ENCODE results near the gene IGFBPL1. TPM values are rescaled to one million over a fixed set of nuclear protein-coding genes. Genes with fewer than 3 reads are reported as not detected.
"Not testable (repeated sequence)": the region's sequence is repeated elsewhere in the genome, so short reads cannot be mapped to it uniquely, and the experiment has no call there.

The IGFBPL1 gene, protein sequence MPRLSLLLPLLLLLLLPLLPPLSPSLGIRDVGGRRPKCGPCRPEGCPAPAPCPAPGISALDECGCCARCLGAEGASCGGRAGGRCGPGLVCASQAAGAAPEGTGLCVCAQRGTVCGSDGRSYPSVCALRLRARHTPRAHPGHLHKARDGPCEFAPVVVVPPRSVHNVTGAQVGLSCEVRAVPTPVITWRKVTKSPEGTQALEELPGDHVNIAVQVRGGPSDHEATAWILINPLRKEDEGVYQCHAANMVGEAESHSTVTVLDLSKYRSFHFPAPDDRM
- polyA plus RNA-seq (2013, experiment 1 of 2; ENCODE audit: insufficient read length): 2.8 TPM
- polyA plus RNA-seq (2013, experiment 2 of 2; ENCODE audit: insufficient read length): 1.6 TPM

DNA sequence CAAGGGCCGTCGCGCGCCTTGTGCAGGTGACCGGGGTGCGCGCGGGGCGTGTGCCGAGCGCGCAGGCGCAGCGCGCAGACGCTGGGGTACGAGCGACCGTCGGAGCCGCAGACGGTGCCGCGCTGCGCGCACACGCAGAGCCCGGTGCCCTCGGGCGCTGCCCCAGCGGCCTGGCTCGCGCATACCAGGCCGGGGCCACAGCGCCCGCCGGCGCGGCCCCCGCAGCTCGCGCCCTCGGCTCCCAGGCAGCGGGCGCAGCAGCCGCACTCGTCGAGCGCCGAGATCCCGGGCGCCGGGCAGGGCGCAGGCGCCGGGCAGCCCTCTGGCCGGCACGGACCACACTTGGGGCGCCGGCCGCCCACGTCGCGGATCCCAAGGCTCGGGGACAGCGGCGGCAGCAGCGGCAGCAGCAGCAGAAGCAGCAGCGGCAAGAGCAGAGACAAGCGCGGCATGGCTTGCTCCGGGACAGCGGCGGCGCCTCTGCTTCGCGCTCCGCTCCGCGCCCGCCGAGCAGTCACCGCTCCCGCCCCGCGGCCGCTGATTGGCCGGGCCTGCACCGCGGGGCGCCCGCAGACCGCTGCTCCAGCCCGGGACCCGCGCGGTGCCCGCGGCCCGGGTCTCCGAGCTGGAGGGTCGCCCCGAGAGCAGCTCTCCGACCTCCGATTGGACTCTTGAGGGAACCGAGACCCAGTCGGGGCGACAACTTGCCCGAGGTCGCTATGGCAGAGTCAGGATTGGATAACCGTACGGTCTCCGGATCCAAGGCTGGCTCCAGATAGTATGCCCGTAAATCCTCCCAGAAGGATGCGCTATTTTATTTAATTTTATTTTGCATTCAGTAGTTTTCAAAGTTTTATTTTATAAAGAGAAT, at the start of gene IGFBPL1:
Gene IGFBPL1 (minus strand): TSS at position 482 of the 871 bp plus-strand sequence. CDS start 30 bp downstream, at position 452.
- DNase-seq: peak; percentile 44

DNA sequence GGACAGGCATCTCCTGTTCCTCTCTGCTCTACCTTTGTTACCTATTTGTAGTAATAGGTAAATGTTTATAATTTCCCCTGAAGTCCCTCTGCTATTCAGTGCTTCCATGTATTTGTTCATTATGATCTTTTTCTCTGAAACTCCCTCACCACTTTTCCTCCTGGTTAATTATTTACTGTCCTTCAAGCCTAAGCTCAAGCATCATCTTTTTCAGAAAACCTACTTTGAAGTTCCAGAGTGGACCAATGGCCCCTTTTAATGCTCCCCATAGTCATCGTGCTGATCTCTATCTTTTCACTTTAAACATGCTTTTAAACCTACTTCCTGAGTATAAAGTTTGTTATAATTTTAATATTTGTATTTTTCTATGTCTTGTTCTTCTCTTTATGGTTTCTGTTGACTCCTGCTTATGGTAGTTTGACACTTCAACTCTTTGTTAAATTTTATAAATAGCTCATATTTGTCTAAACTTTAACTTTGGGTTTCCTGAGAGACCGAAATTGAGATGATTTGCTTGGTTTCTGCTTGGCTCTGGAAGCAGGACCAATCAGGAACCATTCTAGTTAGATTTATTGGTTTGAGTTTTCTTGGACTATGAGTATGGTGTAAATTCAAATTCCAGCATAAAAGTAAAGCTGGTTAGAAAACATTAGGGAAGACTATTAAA, 48.5 kb upstream of the IGFBPL1 start:
- DNase-seq: not testable (repeated sequence)

DNA sequence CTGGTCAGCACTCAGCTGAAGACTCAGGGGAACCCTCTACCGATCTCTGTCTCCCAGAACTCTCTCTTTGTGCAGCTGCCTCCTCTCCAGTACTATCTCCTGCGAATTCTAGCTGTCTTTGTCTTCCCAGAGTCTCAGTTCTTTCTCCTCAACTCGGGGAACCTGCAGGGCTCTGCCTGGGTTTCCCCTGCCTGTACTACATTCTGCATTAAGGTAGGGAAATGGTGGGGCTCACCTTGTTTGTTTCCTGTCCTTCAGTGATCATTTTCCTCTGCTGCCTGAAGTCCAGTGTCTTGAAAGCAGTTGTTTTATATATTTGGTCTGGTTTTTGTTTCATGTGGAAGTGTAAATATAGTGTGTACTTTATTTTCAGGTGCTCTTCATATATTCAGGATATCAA, 43.1 kb upstream of the IGFBPL1 start:
- DNase-seq: no peak

DNA sequence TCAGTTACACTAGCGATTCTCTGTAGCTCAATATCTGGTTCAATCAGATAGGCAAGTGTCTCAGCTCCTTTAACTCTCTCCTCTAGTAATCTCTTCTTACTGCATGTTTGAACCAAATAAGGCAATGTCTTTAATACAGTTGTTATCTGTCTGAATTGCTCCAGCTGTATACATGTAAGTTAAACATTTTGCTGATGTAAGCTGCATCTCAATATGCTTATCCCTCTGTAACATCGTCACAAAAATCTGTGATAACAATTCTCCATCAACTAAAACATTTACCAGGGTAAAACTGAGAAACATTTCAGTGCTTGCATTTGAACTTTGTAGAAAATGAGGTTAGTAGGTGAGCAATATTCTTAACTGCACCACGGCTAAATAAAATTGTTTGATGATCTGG, 29.6 kb upstream of the IGFBPL1 start:
- DNase-seq: no peak

DNA sequence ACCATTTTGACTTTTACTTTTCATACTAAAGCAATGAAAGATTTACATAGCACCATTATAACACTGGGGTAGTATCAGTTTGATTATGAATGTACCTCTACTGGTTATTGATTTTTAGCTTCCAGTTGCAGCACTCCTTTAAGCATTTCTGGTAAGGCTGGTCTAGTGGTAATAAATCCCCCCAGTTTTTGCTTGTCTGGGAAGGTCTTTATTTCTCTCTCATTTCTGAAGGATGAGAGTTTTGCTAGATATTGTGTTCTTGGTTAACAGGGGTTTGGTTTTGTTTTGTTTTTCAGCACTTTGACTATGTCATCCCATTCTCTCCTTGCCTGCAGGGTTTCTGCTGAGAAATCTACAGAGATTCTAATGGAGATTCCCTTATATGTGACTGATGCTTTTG, 26.9 kb upstream of the IGFBPL1 start:
- no peak for DNase-seq

DNA sequence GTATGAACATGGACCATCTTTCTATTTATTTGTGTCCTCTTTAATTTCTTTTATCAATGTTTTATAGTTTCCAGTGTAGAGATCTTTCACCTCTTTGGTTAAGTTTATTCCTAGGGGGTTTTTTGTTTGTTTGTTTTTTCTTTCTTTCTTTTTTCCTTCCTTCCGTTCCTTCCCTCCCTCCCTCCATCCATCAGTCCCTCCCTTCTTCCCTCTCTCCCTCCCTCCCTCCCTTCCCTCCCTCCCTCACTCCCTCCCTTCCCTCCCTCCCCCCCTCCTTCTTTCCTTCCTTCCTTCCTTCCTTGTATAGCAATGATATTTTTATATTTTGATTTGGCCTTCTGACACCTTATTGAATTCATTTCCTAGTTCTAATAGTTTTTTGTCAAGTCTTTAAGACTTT, 23.4 kb upstream of the IGFBPL1 start:
- no peak for DNase-seq

DNA sequence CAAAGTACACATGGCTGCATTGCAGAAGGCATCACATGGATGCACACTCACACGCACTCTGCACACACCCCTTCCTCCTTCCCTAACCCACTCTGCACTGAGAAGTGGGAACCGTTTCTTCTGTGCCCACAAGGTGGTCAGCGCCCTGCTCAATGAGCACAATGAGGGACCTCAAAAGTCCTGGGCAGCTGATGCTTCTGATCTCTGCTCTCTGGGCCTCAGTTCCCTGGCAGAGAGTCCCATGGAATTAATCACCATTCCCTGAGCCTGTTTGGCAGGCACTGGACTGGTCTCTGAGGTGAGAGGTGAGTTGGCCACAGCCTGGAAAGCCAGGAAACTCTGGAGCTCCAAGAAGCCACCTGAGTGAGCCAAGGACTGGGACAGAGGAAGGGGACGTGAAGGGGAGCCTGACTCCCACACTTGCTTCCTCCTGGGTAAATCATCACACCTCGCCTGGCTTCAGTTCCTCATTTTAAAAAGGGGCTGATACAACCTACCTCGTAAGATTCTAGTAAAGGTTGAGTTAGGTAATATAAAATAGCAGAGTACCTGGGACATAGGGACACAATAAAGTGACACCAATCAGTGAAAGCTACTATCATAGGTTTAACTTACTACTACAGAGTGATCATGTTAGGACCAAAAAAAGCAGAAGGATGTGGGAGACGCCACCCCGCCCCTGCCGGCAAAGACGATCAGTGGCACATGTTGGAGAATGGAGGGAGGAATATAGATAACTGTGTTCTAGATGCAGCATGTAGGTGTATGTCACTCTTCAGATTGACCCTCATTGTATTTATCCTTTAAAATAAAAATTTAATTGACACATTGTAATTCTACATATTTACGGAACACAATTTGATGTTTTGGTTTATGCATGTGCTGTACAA, 21.1 kb upstream of the IGFBPL1 start:
- DNase-seq: no peak

DNA sequence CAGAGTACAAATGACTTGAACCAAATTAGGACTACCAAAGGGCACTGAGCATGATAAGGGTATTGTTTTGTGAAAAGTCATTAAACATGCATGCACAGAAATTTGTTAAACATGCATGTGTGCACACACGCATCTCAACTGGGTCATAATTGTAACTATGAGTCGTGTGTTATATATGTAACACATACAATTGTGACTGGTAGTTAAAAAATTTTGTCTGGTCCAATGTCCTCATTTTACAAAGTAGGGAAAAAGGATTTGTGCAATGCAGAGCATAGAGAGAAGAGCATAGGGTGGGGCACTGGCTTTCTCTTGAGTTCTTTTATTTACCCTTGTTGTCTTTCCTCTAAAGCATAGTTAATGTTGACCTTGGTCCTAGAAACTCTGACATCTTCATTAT, 19.3 kb upstream of the IGFBPL1 start:
- peak; percentile 50 for DNase-seq

DNA sequence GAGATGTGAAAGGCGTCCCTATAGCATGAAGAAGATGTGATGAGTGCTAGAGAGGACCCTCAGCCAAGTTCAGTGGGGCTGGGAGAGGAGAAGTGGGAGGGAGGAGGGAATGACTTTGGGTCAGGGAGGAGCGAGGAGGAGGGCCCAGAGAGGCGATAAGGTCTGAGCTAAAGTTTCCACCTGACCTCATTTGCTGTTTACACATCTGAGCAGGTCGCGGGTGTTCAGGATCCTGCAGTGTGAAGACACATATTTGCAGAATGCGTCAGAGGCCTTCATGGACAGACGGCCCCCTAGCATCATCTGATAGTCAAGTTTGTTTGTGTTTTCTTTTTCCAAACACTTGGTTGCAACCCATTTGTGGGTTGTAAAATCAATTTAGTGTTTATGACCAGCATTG, 18.9 kb upstream of the IGFBPL1 start:
- DNase-seq: peak; percentile 59

DNA sequence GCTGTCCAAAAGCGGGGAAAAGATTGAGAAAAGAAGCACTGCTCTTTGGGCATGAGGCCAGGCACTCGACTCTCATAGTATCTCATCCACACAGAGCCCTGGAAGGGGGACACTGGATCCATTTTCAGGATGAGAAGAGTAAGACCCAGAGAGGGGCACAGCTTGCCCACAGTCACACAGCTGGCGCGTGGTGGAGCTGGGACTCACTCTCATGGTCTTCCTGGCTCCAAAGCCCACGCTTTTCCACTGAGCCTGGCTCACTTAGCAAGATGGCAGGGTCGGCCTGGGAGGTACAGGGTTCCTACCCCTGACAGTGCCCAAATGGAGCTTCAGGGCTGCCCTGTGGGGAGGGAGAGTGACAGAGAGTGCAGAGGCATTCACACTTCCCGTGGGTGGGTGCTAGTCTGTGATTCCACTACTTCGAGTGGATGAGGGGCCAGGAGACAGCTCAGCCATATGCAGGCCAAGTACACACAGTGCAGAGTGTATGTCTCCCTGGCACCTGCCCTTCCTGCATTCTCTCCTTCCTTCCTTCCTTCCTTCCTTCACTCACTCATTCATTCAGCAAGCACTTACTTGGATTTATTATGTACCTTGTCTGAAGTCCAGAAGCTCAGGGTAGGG, 18.3 kb upstream of the IGFBPL1 start:
- DNase-seq: no peak

DNA sequence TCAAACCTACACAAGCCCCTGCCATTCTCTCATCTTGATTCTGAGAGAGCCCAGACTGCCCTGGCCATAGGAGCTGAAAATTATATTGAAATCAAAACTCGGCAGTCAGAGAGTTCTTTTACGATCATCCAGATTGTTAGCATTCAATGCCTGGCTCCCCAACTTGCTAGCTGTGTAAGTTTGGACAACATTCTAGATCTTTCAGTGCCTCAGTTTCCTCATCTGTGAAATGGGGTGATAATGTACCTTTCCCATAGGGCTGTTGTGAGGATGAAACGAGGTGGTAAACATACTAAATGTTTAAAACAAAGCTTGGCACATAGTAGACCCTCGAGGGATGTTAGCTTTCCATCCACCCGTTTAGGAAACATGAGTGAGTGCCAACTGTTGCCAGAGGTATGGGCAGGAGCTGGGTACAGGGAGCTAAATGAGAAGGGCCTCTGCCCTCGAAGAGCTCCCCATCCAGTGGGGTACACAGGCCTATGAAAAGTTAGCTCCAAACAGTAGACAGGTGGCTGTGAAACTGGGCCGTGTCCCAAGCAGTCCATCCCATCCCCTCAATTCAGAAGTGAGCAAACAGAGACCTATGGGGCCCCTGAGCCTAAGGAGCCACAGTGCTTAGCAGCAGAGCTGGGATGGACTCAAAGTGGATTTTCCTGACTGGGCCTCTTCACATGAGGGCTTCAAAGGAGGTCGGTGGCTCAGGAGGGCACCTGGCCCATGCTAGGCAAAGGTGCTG, 17.3 kb upstream of the IGFBPL1 start:
- no peak for DNase-seq

DNA sequence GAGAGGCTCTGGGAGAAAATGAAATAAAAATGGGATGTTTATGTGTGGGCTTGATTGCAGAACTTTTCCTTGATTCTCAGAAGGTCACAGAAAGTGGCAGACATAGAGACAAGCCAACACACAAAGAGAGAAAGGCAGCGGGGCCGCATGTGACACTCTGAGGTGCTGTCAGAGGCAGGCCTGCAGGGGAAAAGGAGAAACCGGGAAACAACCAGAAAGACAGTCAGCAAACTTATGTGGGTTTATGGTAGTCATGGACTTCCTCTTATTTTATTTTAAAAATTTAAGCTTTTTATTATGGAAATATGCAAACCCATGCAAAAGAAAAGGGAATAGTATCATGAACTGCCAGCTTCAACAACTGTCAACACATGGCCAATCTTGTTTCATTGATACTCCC, 16.3 kb upstream of the IGFBPL1 start:
- DNase-seq: no peak

DNA sequence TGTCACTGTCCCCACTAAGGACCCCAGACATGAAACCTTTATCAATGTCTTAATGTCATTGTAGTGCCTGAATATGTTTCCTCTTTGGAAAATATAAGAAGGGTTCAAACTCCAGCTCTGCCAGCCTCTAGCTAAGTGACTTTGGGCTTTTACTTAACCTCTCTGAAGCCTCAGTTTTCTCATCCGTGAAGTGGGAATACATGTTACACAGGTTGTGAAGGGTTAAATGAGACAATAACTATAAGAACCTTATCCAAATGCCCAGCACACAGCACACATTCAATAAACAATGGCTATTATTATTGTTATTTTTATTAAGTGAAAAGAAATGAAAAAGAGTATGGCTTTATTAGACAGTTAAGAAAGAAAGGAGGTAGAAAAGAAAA, 15.7 kb upstream of the IGFBPL1 start:
- no peak for DNase-seq

DNA sequence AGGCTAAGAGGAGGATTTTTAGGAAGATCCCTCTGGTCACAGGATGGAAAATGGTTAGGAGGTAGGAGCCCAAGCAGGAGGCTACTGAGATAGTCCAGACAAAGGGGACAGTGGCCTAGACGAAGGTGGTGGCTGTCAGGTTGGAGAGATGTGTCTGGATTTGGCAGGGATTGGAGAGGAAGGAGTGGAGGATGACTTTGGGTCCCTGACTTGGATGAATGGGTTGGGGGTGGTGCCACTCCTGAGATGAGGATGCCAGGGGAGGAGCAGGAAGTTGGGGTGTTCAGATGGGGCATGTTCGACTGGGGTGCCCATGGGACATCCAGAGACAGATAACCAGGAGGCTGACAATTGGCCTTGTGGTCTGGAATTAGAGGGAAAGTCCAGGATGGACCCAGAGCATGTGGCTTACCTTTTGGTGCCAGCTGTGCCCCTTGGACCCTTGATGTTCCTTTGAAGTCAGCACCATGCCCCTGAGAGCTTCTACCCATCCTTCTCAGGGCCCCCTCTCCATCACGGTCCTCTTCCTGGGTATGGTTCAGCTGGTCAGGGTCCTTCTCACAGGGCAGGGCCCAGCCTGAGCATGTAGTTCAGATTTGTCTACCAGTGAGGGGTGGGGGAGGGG, 15.1 kb upstream of the IGFBPL1 start:
- DNase-seq: no peak

DNA sequence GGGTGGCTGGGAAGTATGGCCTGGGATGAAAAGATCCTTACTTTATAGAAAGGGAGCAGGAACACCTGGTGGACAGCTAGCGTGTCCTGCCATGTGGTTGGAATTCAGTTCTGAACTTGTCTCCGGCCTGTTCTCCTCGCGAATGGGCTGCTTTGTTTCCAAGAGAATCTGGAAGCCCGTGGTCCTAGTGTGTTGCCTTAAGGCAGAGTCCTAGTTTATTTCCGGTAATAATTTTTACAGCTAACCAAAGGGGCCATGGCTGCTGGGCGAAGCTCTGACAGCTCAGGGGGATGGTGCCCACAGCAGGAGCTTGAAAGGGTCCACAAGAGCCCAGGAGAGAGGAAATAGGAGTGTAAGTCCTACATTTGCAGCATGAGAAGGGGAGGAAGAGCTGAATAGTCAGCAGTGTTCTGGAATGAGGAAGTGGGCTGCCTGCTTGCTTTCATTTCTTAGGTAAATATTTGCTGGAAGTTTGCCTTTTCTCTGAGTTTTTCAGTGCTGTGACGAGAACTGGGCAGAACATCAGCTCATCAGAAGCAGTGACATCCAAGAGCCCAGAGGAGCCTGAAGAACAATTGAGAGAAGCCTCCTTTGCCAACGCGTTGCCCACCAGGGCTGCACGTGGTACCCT, 13.1 kb upstream of the IGFBPL1 start:
- peak; percentile 80 for DNase-seq

DNA sequence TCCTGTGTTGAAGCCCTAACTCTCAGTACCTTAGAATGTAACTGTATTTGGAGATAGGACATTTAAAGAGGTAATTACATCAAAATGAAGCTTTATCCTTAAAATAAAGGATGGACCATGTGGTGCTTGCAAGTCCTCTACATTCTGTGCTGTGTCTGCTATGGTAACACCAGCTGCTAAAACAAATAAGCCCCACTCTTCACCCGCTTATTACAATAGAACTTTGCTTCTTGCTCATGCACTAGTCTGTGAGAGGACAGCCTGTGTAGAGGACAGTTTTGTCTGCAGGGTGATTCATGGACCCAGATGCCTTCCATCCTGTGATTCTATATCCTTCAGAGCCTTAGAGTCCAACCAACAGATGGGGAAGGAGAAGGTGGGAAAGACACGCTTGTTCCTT, 12.5 kb upstream of the IGFBPL1 start:
- peak; percentile 13 for DNase-seq

DNA sequence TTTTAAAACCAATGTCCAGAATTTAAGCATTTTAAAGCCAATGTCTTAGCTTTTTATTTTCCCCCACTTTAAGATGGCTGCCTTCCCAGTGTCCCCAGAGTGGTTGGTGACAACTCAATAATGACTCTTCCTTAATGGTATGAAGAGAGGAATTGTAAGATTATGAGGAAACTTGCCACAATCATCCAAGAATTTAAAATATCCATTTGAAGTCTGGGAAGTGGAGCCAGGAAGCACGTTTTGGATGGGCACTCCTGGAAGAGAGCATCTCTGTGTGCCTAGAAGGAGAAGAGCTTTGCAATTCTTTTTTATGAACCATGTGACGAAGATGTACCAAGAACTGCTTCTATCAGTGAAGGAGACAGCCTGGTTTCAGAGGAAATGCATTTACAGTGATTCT, 11.3 kb upstream of the IGFBPL1 start:
- DNase-seq: peak; percentile 86

DNA sequence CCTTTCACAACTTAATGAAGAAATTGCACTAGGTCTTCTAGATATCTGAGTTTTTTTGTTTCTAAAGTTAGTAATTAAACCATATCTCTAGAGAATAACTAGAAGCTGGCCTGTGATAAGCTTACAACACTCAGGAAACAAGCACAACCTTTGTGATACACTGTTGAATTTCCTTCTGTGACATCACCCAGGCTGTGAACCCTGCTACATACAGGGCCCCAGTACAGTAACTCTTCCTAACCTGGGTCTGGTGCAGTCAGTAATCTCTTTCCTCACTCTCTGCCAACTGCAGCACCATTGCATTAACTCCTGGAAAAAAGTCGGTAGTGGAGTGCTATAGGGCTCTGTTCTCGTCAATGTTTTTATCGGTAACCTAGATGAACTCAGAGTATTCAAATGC, 10.6 kb upstream of the IGFBPL1 start:
- peak; percentile 27 for DNase-seq

DNA sequence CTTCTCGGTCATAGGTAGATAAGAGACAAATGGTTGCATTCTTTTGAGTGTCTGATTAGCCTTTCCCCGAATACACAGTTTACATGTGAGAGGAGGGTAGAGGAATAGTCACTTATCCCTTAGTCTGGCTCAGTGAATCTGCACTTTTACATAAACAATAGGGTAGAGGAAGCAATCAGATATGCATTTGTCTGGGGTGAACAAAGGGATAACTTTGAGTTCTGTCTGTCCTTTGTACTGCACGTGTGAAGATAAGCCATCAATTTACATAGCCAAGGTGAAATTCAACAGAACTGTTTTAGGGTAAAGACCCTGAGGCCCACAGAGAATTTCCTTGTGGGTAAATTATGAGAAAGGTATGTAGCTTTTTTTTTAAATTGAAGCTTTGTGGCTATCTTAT, 10.1 kb upstream of the IGFBPL1 start:
- no peak for DNase-seq

DNA sequence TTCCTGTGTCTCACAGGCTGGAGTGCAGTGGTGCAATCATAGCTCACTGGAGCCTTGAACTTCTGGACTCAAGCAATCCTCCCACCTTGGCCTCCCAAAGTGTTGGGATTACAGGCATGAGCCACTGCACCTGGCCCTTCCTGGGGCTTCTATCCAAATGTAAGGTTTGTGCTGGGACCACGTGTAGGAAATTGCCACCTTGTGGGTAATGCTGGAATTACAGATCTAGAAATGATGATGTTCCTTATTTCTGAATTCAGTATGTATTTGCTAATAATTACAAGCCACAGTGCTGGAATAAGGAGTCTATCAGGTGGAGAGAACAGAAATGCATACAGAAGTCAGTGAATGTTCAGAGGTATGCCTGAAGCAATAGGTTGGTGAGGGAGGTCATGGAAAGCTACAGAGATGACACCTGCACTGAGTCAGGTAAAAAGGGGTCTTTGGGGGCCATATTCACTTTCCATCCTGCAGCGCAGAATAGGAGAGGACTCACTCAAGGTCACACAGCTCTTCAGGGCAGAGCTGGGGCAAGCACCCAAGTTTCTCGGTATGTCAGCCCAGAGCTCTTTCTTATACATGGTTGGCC, 8.8 kb upstream of the IGFBPL1 start:
- peak; percentile 52 for DNase-seq
